ENCODE data around the gene TTLL3. TPM values are rescaled to one million over a fixed set of nuclear protein-coding genes. Genes with fewer than 3 reads are reported as not detected.

TTLL3 gene
- total and polyA plus RNA-seq, 2 donors: 10.4 to 84.0 TPM

DNA sequence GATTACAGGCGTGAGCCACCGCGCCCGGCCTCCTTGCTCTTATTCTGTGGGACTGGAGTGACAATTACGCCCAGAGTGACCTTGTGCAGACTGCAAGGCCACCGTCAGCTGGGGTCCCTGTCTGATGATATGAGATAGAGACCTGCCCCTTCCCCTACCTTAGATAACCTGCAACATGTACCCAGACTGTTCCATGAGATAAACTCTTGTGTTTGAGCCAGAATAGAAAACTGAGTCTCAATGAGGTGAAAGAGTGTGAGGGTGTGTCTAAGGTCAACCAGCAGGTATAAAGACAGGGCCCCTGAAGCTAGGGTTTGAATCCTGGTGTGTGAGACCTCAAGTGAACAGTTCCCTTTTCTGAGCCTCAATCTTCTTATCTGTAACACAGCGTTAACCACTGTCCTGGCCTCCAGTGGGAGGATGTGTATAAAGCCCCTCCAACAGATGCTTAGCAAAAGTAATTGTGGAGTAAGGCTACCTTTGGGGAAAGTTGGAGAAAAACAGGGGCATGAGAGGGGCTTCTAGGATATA is 23.8 kb upstream of the TTLL3 start:
- Histone ChIP-seq H3K4me3 (ENCODE audit: low read length in 2 of 2) (no peak overlapping the region), H3K9me3 (ENCODE audit: control insufficient read depth in 2 of 2, insufficient read depth in 1 of 2, low read length in 1 of 2) (peaks cover 0 to 1% of the 10 kb centered on the region in 2 donors), H3K36me3 (ENCODE audit: control insufficient read depth in 2 of 2, insufficient read depth in 2 of 2, low read length in 1 of 2) (peaks cover 66 to 70% of the 10 kb centered on the region in 2 donors), H3K27ac (ENCODE audit: low read depth in 1 of 2, low read length in 1 of 2) (no peak overlapping the region), H3K4me1 (ENCODE audit: control insufficient read depth in 2 of 2, insufficient read depth in 2 of 2, low read length in 2 of 2) (peaks cover 3 to 18% of the 10 kb centered on the region in 2 donors), H3K27me3 (ENCODE audit: control insufficient read depth in 2 of 2, insufficient read depth in 1 of 2, low read length in 1 of 2) (no peaks in the 10 kb centered on the region)
- DNase-seq (ENCODE audit: low read depth in 6 of 9, low spot score in 9 of 9): no peak
- WGBS: 98% methylated on average over 7 of the region's 7 CpGs

DNA sequence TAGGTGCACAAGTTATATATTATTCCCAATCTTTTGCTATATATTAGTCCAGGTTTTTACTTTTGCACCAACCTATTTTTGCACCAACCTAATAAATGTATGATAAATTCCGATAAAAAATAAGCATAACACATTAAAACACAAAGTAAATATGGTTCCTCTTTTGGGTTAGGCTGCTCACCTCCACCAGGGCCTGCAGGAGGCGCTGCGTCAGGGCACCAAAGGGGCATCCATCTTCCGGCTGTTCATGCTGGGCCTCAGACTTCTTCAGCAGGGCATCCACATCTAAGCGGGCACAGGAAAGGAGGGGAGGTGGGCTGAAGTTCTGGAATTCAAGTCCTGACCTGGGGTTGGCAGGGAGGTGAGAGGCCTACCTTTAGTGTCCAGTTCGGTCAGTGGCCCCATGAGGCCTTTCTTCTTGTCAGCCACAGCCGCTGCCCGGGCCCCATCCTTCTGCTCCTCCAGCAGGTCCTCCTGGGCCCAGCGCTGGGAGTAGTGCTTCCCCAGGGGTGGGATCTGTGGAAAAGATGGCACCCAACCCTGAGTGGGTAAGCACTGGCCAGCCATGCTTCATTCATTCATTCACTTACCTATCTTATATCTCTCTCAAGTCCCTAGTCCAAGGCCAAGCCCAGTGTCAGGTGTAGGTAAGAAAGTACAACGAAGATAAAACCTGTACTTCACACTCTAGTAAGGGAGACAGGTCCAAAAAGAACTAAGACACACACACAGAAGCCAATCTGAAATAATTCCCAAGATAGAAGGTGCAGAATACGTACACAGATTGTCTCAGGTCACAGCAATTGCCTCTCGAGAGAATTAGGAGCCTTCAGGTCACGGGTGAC is 23.0 kb upstream of the TTLL3 start:
- H3K36me3 ChIP-seq (ENCODE audit: control insufficient read depth in 2 of 2, insufficient read depth in 2 of 2, low read length in 1 of 2): peaks cover 60 to 63% of the 10 kb centered on the region in 2 donors
- H3K9me3 ChIP-seq (ENCODE audit: control insufficient read depth in 2 of 2, insufficient read depth in 1 of 2, low read length in 1 of 2): peaks cover 0 to 1% of the 10 kb centered on the region in 2 donors
- peaks cover 9 to 19% of the 10 kb centered on the region in 2 donors for H3K4me1 ChIP-seq (ENCODE audit: control insufficient read depth in 2 of 2, insufficient read depth in 2 of 2, low read length in 2 of 2)
- 94% methylated on average over 13 of the region's 13 CpGs for WGBS
- H3K27ac ChIP-seq (ENCODE audit: low read depth in 1 of 2, low read length in 1 of 2): no peak overlapping the region
- H3K27me3 ChIP-seq (ENCODE audit: control insufficient read depth in 2 of 2, insufficient read depth in 1 of 2, low read length in 1 of 2): no peaks in the 10 kb centered on the region
- H3K4me3 ChIP-seq (ENCODE audit: low read length in 2 of 2): no peak overlapping the region
- no peak for DNase-seq (ENCODE audit: low read depth in 6 of 9, low spot score in 9 of 9)

DNA sequence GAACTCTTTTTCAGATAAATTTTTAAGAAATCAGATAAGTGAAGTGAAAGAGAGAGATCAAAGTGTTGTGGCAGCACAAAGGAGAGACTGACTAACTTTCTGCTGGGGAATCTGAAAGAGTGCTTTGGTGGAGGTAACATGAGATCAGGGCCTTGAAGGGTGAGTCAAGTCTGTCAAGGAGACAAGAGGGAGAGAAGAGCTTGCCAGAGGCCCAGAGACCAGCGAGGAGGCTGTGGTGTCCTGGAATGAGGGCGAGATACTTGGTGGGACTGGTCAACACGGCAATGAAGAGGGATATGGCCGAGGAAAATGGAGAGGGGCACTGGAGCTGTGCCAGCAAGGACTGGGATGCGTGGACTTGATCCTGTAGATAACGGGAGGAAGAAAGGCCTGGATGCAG is 22.3 kb upstream of the TTLL3 start:
- Histone ChIP-seq H3K36me3 (ENCODE audit: control insufficient read depth in 2 of 2, insufficient read depth in 2 of 2, low read length in 1 of 2) (peaks cover 54 to 57% of the 10 kb centered on the region in 2 donors), H3K27ac (ENCODE audit: low read depth in 1 of 2, low read length in 1 of 2) (peak overlapping the region; percentile 8 to 52)
- DNase-seq (ENCODE audit: low read depth in 6 of 9, low spot score in 9 of 9): peak in 1 of 9 donors; percentile 48

DNA sequence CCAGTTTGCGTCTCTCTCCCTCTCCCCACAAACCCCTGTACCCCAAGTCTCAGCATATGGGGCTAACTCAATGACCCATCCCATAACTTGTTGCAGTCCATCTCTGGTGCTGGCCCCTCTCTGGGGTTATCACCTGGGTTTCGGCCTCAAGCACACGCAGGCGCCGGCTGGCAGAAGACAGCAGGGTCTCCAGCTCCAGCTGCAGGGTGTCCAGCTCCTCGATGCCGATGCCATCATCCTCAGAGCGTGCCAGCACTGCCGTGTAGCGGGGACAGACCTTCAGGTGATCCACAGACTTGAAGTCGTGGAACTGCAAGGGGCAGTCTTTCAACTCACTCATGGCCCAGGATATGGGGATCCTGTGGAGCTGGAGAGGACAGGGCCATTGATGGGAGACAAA is 18.9 kb upstream of the TTLL3 start:
- peaks cover 15 to 27% of the 10 kb centered on the region in 2 donors for H3K4me1 ChIP-seq (ENCODE audit: control insufficient read depth in 2 of 2, insufficient read depth in 2 of 2, low read length in 2 of 2)
- DNase-seq (ENCODE audit: low read depth in 6 of 9, low spot score in 9 of 9): no peak
- no peaks in the 10 kb centered on the region for H3K27me3 ChIP-seq (ENCODE audit: control insufficient read depth in 2 of 2, insufficient read depth in 1 of 2, low read length in 1 of 2)
- peaks cover 0 to 1% of the 10 kb centered on the region in 2 donors for H3K9me3 ChIP-seq (ENCODE audit: control insufficient read depth in 2 of 2, insufficient read depth in 1 of 2, low read length in 1 of 2)
- H3K27ac ChIP-seq (ENCODE audit: low read depth in 1 of 2, low read length in 1 of 2): peak overlapping the region in 1 of 2 donors; percentile 25
- 99% methylated on average over 11 of the region's 11 CpGs for WGBS
- H3K4me3 ChIP-seq (ENCODE audit: low read length in 2 of 2): no peak overlapping the region
- peaks cover 33 to 36% of the 10 kb centered on the region in 2 donors for H3K36me3 ChIP-seq (ENCODE audit: control insufficient read depth in 2 of 2, insufficient read depth in 2 of 2, low read length in 1 of 2)

More for the DNA sequence above, 22.3 kb upstream of the TTLL3 start:
- peaks cover 9 to 17% of the 10 kb centered on the region in 2 donors for H3K4me1 ChIP-seq (ENCODE audit: control insufficient read depth in 2 of 2, insufficient read depth in 2 of 2, low read length in 2 of 2)
- 92% methylated on average over 6 of the region's 6 CpGs for WGBS
- H3K27me3 ChIP-seq (ENCODE audit: control insufficient read depth in 2 of 2, insufficient read depth in 1 of 2, low read length in 1 of 2): no peaks in the 10 kb centered on the region
- H3K4me3 ChIP-seq (ENCODE audit: low read length in 2 of 2): no peak overlapping the region
- peaks cover 0 to 1% of the 10 kb centered on the region in 2 donors for H3K9me3 ChIP-seq (ENCODE audit: control insufficient read depth in 2 of 2, insufficient read depth in 1 of 2, low read length in 1 of 2)

DNA sequence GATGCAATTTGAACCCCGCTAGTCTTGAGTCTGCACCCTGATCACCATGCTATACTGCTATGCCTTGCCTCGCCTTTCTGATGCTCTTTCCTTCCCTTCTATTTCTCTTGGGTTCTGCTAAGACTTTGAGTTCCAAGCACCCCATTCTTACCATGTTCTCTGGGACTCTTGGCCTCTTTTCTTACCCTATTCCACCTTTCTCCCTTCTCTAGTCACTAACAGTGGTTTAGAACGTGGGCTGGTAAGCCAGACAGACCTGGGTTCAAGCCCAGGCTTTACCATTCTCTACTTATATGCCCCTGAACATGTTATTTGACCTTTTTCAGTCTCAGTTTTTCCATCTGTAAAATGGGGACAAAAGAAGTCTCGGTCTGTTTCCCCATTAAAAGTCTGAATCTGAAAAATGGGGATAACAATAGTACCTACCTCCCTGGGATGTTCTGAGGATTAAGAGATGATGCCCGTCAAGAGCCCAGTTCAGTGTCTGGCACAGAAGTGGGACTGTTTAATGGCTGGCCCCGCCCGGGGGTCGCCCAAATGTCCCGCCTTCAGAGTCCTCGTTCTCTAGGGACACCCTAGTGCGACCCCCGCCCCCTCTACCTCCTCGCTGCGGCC is 18.2 kb upstream of the TTLL3 start:
- Histone ChIP-seq H3K9me3 (ENCODE audit: control insufficient read depth in 2 of 2, insufficient read depth in 1 of 2, low read length in 1 of 2) (peaks cover 0 to 1% of the 10 kb centered on the region in 2 donors), H3K27me3 (ENCODE audit: control insufficient read depth in 2 of 2, insufficient read depth in 1 of 2, low read length in 1 of 2) (no peaks in the 10 kb centered on the region), H3K27ac (ENCODE audit: low read depth in 1 of 2, low read length in 1 of 2) (peak overlapping the region; percentile 89 to 99), H3K4me3 (ENCODE audit: low read length in 2 of 2) (peak overlapping the region; percentile 82 to 91), H3K36me3 (ENCODE audit: control insufficient read depth in 2 of 2, insufficient read depth in 2 of 2, low read length in 1 of 2) (peaks cover 30 to 31% of the 10 kb centered on the region in 2 donors), H3K4me1 (ENCODE audit: control insufficient read depth in 2 of 2, insufficient read depth in 2 of 2, low read length in 2 of 2) (peaks cover 15 to 30% of the 10 kb centered on the region in 2 donors)
- 16% methylated on average over 14 of the region's 14 CpGs for WGBS
- DNase-seq (ENCODE audit: low read depth in 6 of 9, low spot score in 9 of 9): no peak

DNA sequence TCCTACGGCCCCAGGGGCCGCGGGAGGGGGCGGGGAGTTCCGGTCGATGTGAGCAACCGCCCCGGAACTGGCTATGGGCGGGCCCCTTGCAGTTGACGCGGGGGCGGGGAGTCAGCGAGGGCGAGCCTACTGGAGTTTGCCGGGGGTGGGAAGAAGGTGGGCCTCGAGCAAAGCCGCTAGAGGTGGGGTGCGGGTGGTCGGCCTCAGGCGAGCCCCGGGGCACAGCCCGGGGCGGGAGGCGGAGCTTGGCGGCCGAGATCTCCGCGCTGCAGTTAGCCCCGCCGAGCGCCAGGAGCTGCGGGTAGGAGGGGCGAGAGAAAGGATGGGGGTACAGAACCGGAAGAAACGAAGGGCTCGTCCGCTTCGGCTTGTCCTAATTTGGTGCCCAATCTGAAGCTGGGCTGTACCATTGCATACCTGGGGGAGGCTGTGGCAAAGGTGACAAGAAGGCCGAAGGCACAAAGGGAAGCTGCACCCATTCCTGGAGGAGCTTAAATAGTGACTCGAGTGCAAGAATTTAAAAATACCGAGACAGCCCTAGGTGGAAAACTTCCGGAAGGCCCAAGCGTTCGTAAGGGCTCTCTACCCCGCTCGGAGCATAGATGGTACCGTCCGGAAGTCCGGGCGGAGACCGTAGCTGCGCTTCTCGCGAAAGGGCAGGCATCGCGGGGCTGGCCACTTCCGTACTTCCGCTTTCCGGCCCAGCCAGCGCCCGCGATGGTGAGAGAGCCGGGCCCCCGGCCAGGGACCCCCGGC is 17.5 kb upstream of the TTLL3 start, which contains the start of the genes ARPC4 and TADA3:
TSS of gene ARPC4 (plus strand) at position 678 of the 756 bp plus-strand sequence. CDS start at position 718, 40 bp downstream.
TSS of gene TADA3 (minus strand) at position 69 of the 756 bp plus-strand sequence. CDS start 1,007 bp downstream, outside the sequence.
- Histone ChIP-seq H3K36me3 (ENCODE audit: control insufficient read depth in 2 of 2, insufficient read depth in 2 of 2, low read length in 1 of 2) (peaks cover 32 to 34% of the 10 kb centered on the region in 2 donors), H3K27me3 (ENCODE audit: control insufficient read depth in 2 of 2, insufficient read depth in 1 of 2, low read length in 1 of 2) (no peaks in the 10 kb centered on the region), H3K4me1 (ENCODE audit: control insufficient read depth in 2 of 2, insufficient read depth in 2 of 2, low read length in 2 of 2) (peaks cover 15 to 29% of the 10 kb centered on the region in 2 donors), H3K9me3 (ENCODE audit: control insufficient read depth in 2 of 2, insufficient read depth in 1 of 2, low read length in 1 of 2) (peaks cover 0 to 1% of the 10 kb centered on the region in 2 donors), H3K4me3 (ENCODE audit: low read length in 2 of 2) (peak within 1 kb of the TSS; percentile 82 to 91), H3K27ac (ENCODE audit: low read depth in 1 of 2, low read length in 1 of 2) (peak within 1 kb of the TSS; percentile 89 to 99)
- WGBS: under 1% methylated on average over 65 of the region's 65 CpGs
- peak; percentile 88 to 98 (median 95) for DNase-seq (ENCODE audit: low read depth in 6 of 9, low spot score in 9 of 9)

DNA sequence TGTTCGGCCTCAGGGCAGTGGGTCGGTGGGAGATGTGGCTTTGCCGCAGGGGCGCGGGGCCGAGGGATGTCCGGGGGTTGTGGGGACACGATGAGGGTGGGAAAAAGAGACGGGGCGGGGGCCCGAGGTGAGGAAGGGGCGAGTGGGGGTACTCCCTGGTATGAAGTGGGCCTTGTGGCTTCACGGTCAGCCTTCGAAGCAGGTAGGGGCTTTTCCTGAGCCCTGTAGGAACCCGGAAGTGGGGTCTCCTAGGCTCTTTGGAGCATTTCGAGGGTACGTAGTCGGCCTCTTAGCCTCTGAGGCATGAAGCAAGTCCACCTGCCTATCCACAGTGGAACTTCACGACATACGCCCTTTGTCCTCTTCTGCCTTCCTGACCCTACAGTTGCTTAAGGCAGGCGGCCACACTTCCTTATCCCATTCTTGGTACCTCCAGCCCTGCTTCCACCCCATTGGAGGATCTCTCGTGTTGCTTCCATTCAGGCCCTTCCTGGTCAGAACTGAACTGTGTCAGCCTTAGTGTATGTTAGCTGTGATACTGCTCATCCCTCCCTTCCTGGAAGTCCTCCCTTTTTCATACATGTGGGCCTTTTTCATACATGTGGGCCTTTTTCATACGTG is 16.8 kb upstream of the TTLL3 start:
- peak in 1 of 9 donors; percentile 53 for DNase-seq (ENCODE audit: low read depth in 6 of 9, low spot score in 9 of 9)
- WGBS: 2% methylated on average over 23 of the region's 23 CpGs
- peaks cover 32 to 37% of the 10 kb centered on the region in 2 donors for H3K36me3 ChIP-seq (ENCODE audit: control insufficient read depth in 2 of 2, insufficient read depth in 2 of 2, low read length in 1 of 2)

DNA sequence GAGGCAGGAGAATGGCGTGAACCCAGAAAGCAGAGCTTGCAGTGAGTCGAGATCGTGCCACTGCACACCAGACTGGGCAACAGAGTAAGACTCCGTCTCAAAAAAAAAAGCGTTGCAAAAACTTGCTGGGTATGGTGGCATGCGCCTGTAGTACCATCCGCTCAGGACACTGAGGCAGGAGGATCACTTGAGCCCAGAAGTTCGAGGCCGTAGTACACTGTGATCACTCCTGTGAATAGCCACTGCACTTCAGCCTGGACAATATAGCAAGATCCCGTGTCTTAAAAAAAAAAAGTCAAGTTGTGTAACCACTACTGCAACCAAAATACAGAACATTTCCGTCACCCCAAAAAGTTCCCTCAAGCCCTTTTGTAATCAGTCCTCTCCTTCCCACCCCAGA is 15.7 kb upstream of the TTLL3 start:
- Histone ChIP-seq H3K27ac (ENCODE audit: low read depth in 1 of 2, low read length in 1 of 2) (no peak overlapping the region), H3K9me3 (ENCODE audit: control insufficient read depth in 2 of 2, insufficient read depth in 1 of 2, low read length in 1 of 2) (peaks cover 0 to 1% of the 10 kb centered on the region in 2 donors), H3K36me3 (ENCODE audit: control insufficient read depth in 2 of 2, insufficient read depth in 2 of 2, low read length in 1 of 2) (peaks cover 35 to 43% of the 10 kb centered on the region in 2 donors), H3K4me1 (ENCODE audit: control insufficient read depth in 2 of 2, insufficient read depth in 2 of 2, low read length in 2 of 2) (peaks cover 15 to 24% of the 10 kb centered on the region in 2 donors), H3K4me3 (ENCODE audit: low read length in 2 of 2) (no peak overlapping the region), H3K27me3 (ENCODE audit: control insufficient read depth in 2 of 2, insufficient read depth in 1 of 2, low read length in 1 of 2) (no peaks in the 10 kb centered on the region)
- no peak for DNase-seq (ENCODE audit: low read depth in 6 of 9, low spot score in 9 of 9)
- 98% methylated on average over 11 of the region's 11 CpGs for WGBS

More for the DNA sequence above, 16.8 kb upstream of the TTLL3 start:
- Histone ChIP-seq H3K27me3 (ENCODE audit: control insufficient read depth in 2 of 2, insufficient read depth in 1 of 2, low read length in 1 of 2) (no peaks in the 10 kb centered on the region), H3K4me3 (ENCODE audit: low read length in 2 of 2) (peak overlapping the region; percentile 82 to 91), H3K4me1 (ENCODE audit: control insufficient read depth in 2 of 2, insufficient read depth in 2 of 2, low read length in 2 of 2) (peaks cover 15 to 24% of the 10 kb centered on the region in 2 donors), H3K9me3 (ENCODE audit: control insufficient read depth in 2 of 2, insufficient read depth in 1 of 2, low read length in 1 of 2) (peaks cover 0 to 1% of the 10 kb centered on the region in 2 donors), H3K27ac (ENCODE audit: low read depth in 1 of 2, low read length in 1 of 2) (peak overlapping the region; percentile 89 to 99)

Measured in thymus (tissue), 11 donors.